ENCODE measurements around the gene CHN2. TPM values are rescaled to one million over a fixed set of nuclear protein-coding genes. Genes with fewer than 3 reads are reported as not detected.

Gene CHN2
- total RNA-seq = 10 to 100 TPM in 1 of 2 donors, 1 to 10 TPM in 1; 7.0 to 29.1 TPM

- under 1% methylated on average over 72 of the region's 89 CpGs for WGBS
- TF ChIP-seq POLR2A (IDR thresholded peaks at IDR 0.05) = no peak
- peak in 1 of 4 experiments; percentile 20 for TF ChIP-seq CTCF (IDR thresholded peaks at IDR 0.05)
- TF ChIP-seq POLR2AphosphoS5 (IDR thresholded peaks at IDR 0.05) = no peak
- DNase-seq (ENCODE audit: low spot score) = peak; percentile 43
Measured at GRCh38 chr7:29194594-29195427, at the start of gene CHN2. Gene CHN2 (plus strand): TSS chr7:29194775.

GRCh38 chr7:29145553-29146056 is 49.0 kb upstream of the CHN2 start:
- TF ChIP-seq POLR2A (IDR thresholded peaks at IDR 0.05) (no peak), POLR2AphosphoS5 (IDR thresholded peaks at IDR 0.05) (no peak)
- intact Hi-C loops (cut with DNase I) = no loop called here
- no peaks in the 10 kb centered on the region for H3K27me3 ChIP-seq (replicated peaks; ENCODE audit: insufficient read depth)
- no peaks in the 10 kb centered on the region for H3K4me1 ChIP-seq (replicated peaks)
- H3K9me3 ChIP-seq = no peaks in the 10 kb centered on the region
- DNase-seq (ENCODE audit: low spot score) = no peak
- WGBS = 18% methylated on average over 8 of the region's 8 CpGs
- peak overlapping the region in 1 of 2 donors; percentile 11 for H3K27ac ChIP-seq
- no peaks in the 10 kb centered on the region for H3K36me3 ChIP-seq
- H3K4me3 ChIP-seq = peak overlapping the region; percentile 26 to 28

More at GRCh38 chr7:29194594-29195427, at the start of gene CHN2:
- no peaks in the 10 kb centered on the region for H3K27me3 ChIP-seq (replicated peaks; ENCODE audit: insufficient read depth)
- H3K27ac ChIP-seq = peak within 1 kb of the TSS; percentile 53 to 63
- H3K4me3 ChIP-seq = peak within 1 kb of the TSS; percentile 46 to 72
- intact Hi-C loops (cut with DNase I) = loop anchor here (10.0 kb wide), 1 partner anchor 150 kb away; no protein-coding TSS in a partner anchor
- H3K9me3 ChIP-seq = no peaks in the 10 kb centered on the region
- H3K36me3 ChIP-seq = no peaks in the 10 kb centered on the region
- H3K4me1 ChIP-seq (replicated peaks) = no peaks in the 10 kb centered on the region

GRCh38 chr7:29146057-29146706 is 48.4 kb upstream of the CHN2 start, which contains the start of gene CPVL:
Gene CPVL (minus strand): TSS chr7:29146537. CDS start chr7:29121061, 25,476 bp downstream.
- intact Hi-C loops (cut with DNase I) = no loop called here
- no peak for TF ChIP-seq CTCF (IDR thresholded peaks at IDR 0.05)
- no peak for TF ChIP-seq POLR2A (IDR thresholded peaks at IDR 0.05)
- TF ChIP-seq POLR2AphosphoS5 (IDR thresholded peaks at IDR 0.05) = no peak
- H3K36me3 ChIP-seq = no peaks in the 10 kb centered on the region
- WGBS = 2% methylated on average over 42 of the region's 42 CpGs
- H3K4me1 ChIP-seq (replicated peaks) = no peaks in the 10 kb centered on the region
- no peaks in the 10 kb centered on the region for H3K9me3 ChIP-seq
- H3K27ac ChIP-seq = peak within 1 kb of the TSS; percentile 2 to 11
- H3K4me3 ChIP-seq = peak within 1 kb of the TSS; percentile 26 to 28
- H3K27me3 ChIP-seq (replicated peaks; ENCODE audit: insufficient read depth) = no peaks in the 10 kb centered on the region
- DNase-seq (ENCODE audit: low spot score) = peak; percentile 12

- intact Hi-C loops (cut with DNase I) = no loop called here
- WGBS = 10% methylated on average over 14 of the region's 14 CpGs
- H3K36me3 ChIP-seq = no peaks in the 10 kb centered on the region
- DNase-seq (ENCODE audit: low spot score) = peak; percentile 15
- peak overlapping the region; percentile 26 to 28 for H3K4me3 ChIP-seq
- H3K9me3 ChIP-seq = no peaks in the 10 kb centered on the region
- no peaks in the 10 kb centered on the region for H3K27me3 ChIP-seq (replicated peaks; ENCODE audit: insufficient read depth)
- TF ChIP-seq POLR2A (IDR thresholded peaks at IDR 0.05) = no peak
- TF ChIP-seq POLR2AphosphoS5 (IDR thresholded peaks at IDR 0.05) = peak; percentile 60
- TF ChIP-seq CTCF (IDR thresholded peaks at IDR 0.05) = no peak
- H3K4me1 ChIP-seq (replicated peaks) = no peaks in the 10 kb centered on the region
- H3K27ac ChIP-seq = peak overlapping the region in 1 of 2 donors; percentile 2
Measured at GRCh38 chr7:29146888-29147609, 47.5 kb upstream of the CHN2 start.

Data from prostate gland (tissue), 2 donors.